Panc1 (cell line): ENCODE results near the gene RBM44. TPM values are rescaled to one million over a fixed set of nuclear protein-coding genes. Genes with fewer than 3 reads are reported as not detected.
A peak's percentile ranks its signal among the peaks of the same experiment; 100 is the strongest.
"Not testable (repeated sequence)": the region's sequence is repeated elsewhere in the genome, so short reads cannot be mapped to it uniquely, and the experiment has no call there.

ENCODE experiments used
- ATAC-seq: fragments of 200-7000 bp; cut with Tn5 transposase; 2 replicates; pipeline ENCODE4 v1.9.1; 2020; ENCODE audit warnings: mild to moderate bottlenecking, moderate library complexity
- BruUV-seq: library from RNA; stranded (reverse); fragments of 400-500 nt; replicated peaks from 2 replicates; lab custom pipeline; 2021; lab: Mats Ljungman, UMichigan
- CTCF ChIA-PET: fragments of 300-600 bp; sonication (Branson Sonifier 250); formaldehyde crosslinking; loops from one replicate; lab custom pipeline; 2022; ENCODE audit warnings: antibody characterized with exemption; lab: Charles Lee
- POLR2A ChIA-PET: fragments of 300-600 bp; sonication (Branson Sonifier 250); formaldehyde crosslinking; loops from one replicate; lab custom pipeline; 2022; ENCODE audit warnings: antibody characterized with exemption; lab: Charles Lee
- DNase-seq: peaks from one replicate; pipeline ENCODE4 v3.0.0-alpha.2; 2010; ENCODE audit warnings: low read depth, low spot score
- H3K27ac ChIP-seq: 2 replicates; pipeline ENCODE4 v1.5.1; 2011; ENCODE audit warnings: mild to moderate bottlenecking, low read length, inconsistent platforms
- H3K27me3 ChIP-seq: fragments of 200-500 bp; sonication (Bioruptor generic); 2 replicates; pipeline ENCODE4 v1.6.0; 2014; ENCODE audit warnings: low read length, inconsistent platforms; ENCODE audit not compliant: control insufficient read depth, insufficient read depth
- H3K36me3 ChIP-seq: fragments of 200-500 bp; sonication (Bioruptor generic); 2 replicates; pipeline ENCODE4 v1.5.1; 2014; ENCODE audit warnings: inconsistent platforms, mild to moderate bottlenecking, low read length, moderate library complexity; ENCODE audit not compliant: control insufficient read depth, insufficient read depth
- H3K4me1 ChIP-seq: 2 replicates; pipeline ENCODE4 v1.5.1; 2011; ENCODE audit warnings: inconsistent platforms, mild to moderate bottlenecking, low read length, moderate library complexity; ENCODE audit not compliant: control insufficient read depth, insufficient read depth
- H3K4me3 ChIP-seq, 2 experiments: 2 replicates each; pipeline ENCODE4 v1.5.1; 2011 to 2012; ENCODE audit warnings: low read depth in 2 of 2, low read length in 2 of 2, mild to moderate bottlenecking in 2 of 2, inconsistent platforms in 1 of 2, moderate library complexity in 1 of 2
- H3K9me3 ChIP-seq: fragments of 200-500 bp; sonication (Bioruptor generic); 2 replicates; pipeline ENCODE4 v1.5.1; 2014; ENCODE audit warnings: low read depth, mild to moderate bottlenecking, inconsistent platforms, low read length, moderate library complexity; ENCODE audit not compliant: control insufficient read depth, insufficient read depth
- CTCF ChIP-seq: fragments of 450-650 bp; IDR thresholded peaks from 2 replicates; pipeline ENCODE4 v1.5.1; 2017; ENCODE audit warnings: mild to moderate bottlenecking
- POLR2AphosphoS5 ChIP-seq: IDR thresholded peaks from 2 replicates; pipeline ENCODE4 v1.6.1; 2012; ENCODE audit warnings: mild to moderate bottlenecking, low read depth, low read length, moderate library complexity
- SIN3A ChIP-seq: IDR thresholded peaks from 2 replicates; pipeline ENCODE4 v1.6.1; 2012; ENCODE audit warnings: low read depth, mild to moderate bottlenecking, low read length, moderate library complexity, borderline replicate concordance; ENCODE audit not compliant: insufficient read depth
- TCF7L2 ChIP-seq: IDR thresholded peaks from 2 replicates; pipeline ENCODE4 v1.6.1; 2011; ENCODE audit warnings: mild to moderate bottlenecking, low read depth, low read length, inconsistent platforms
- in situ Hi-C: cut with HindIII; loops from 2 replicates; pipeline ENCODE4 v1.10.0; 2016; ENCODE audit warnings: low sequenced_read_pairs, low pct_unique_long_range_greater_than_20kb
- intact Hi-C: fragments of 100-400 bp; cut with micrococcal nuclease; formaldehyde crosslinking; loops from one replicate; pipeline ENCODE4 v1.10.0; 2022; ENCODE audit not compliant: unreplicated experiment
- total RNA-seq: library from RNA; stranded (reverse); gene quantifications from one replicate; pipeline ENCODE4 v1.2.1, GENCODE V29; 2021; ENCODE audit not compliant: unreplicated experiment
- TF ChIP-seq, protein P1 (sequence below), 2 experiments: IDR thresholded peaks; 2 replicates each; pipeline ENCODE4 v1.6.1; 2011 to 2012; ENCODE audit warnings: low read depth in 2 of 2, control low read depth in 1 of 2, low read length in 1 of 2, mild to moderate bottlenecking in 1 of 2, moderate library complexity in 1 of 2; ENCODE audit not compliant: insufficient read depth in 1 of 2

The RBM44 gene
- total RNA-seq, 1 experiment from 2014 or later, result 0.90 TPM

DNA sequence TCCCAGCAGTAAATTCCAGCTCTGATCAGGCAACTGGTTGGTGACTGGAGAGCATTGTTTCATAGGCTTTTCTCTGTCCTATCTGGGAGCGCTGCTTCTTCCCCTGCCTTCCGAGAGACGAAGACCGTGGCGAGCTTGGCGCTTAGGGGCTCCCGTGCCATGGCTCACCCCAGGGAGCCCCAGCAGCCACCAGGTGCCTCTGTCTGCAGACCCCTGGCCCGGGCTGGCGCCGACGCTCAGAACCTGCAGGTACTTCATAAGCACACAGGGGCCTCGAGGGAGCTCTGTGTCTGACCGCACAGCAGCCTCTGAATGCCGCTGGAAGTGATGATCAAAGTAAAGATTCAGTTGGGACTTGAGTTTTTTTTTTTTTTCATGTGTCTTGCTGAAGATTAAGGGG lies 19.1 kb upstream of the RBM44 start:
- H3K4me1 ChIP-seq, result no peaks in the 10 kb centered on the region
- DNase-seq (no peak), ATAC-seq (no peak)
- ChIA-PET POLR2A (no interaction called here), CTCF (interaction anchor here (0.7 kb wide), 1 partner anchor 541 kb away, joined by 4 read pairs; no protein-coding TSS in a partner anchor)
- H3K27me3 ChIP-seq, result no peaks in the 10 kb centered on the region
- no peak overlapping the region for H3K27ac ChIP-seq
- TF ChIP-seq TCF7L2 (no peak), SIN3A (no peak), CTCF (no peak), POLR2AphosphoS5 (no peak)
- TF ChIP-seq, protein P1, sequence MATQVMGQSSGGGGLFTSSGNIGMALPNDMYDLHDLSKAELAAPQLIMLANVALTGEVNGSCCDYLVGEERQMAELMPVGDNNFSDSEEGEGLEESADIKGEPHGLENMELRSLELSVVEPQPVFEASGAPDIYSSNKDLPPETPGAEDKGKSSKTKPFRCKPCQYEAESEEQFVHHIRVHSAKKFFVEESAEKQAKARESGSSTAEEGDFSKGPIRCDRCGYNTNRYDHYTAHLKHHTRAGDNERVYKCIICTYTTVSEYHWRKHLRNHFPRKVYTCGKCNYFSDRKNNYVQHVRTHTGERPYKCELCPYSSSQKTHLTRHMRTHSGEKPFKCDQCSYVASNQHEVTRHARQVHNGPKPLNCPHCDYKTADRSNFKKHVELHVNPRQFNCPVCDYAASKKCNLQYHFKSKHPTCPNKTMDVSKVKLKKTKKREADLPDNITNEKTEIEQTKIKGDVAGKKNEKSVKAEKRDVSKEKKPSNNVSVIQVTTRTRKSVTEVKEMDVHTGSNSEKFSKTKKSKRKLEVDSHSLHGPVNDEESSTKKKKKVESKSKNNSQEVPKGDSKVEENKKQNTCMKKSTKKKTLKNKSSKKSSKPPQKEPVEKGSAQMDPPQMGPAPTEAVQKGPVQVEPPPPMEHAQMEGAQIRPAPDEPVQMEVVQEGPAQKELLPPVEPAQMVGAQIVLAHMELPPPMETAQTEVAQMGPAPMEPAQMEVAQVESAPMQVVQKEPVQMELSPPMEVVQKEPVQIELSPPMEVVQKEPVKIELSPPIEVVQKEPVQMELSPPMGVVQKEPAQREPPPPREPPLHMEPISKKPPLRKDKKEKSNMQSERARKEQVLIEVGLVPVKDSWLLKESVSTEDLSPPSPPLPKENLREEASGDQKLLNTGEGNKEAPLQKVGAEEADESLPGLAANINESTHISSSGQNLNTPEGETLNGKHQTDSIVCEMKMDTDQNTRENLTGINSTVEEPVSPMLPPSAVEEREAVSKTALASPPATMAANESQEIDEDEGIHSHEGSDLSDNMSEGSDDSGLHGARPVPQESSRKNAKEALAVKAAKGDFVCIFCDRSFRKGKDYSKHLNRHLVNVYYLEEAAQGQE (IDR thresholded peaks at IDR 0.05; ENCODE audit: insufficient read depth in 1 of 2, low read depth in 2 of 2, low read length in 1 of 2), result no peak
- intact Hi-C loops, result no loop called here
- no TSS peak for BruUV-seq
- H3K4me3 ChIP-seq, result no peak overlapping the region
- in situ Hi-C loops, result no loop called here
- no peaks in the 10 kb centered on the region for H3K9me3 ChIP-seq
- peaks cover 7% of the 10 kb centered on the region for H3K36me3 ChIP-seq

- in situ Hi-C loops, result no loop called here
- Histone ChIP-seq H3K36me3 (peaks cover 7% of the 10 kb centered on the region), H3K4me1 (no peaks in the 10 kb centered on the region; the same call in 1 of the 2 replicates), H3K27ac (no peak overlapping the region), H3K4me3 (no peak overlapping the region), H3K9me3 (peaks cover 12% of the 10 kb centered on the region), H3K27me3 (no peaks in the 10 kb centered on the region)
- ATAC-seq (0 out of 2 replicates have a peak, but pooled peaks have one; percentile 30), DNase-seq (no peak)
- intact Hi-C loops, result no loop called here
- TF ChIP-seq SIN3A (no peak), POLR2AphosphoS5 (no peak), TCF7L2 (no peak), CTCF (no peak)
- TF ChIP-seq, protein P1 (IDR thresholded peaks at IDR 0.05; ENCODE audit: insufficient read depth in 1 of 2, low read depth in 2 of 2, low read length in 1 of 2), result no peak
- BruUV-seq, result no TSS peak
- ChIA-PET POLR2A (no interaction called here), CTCF (interaction anchor here (0.5 kb wide), 2 partner anchors 97 to 714 kb away, joined by 3 read pairs; no protein-coding TSS in a partner anchor)
Measured at GRCh38 chr2:237782181-237782580, 16.4 kb upstream of the RBM44 start.

DNA sequence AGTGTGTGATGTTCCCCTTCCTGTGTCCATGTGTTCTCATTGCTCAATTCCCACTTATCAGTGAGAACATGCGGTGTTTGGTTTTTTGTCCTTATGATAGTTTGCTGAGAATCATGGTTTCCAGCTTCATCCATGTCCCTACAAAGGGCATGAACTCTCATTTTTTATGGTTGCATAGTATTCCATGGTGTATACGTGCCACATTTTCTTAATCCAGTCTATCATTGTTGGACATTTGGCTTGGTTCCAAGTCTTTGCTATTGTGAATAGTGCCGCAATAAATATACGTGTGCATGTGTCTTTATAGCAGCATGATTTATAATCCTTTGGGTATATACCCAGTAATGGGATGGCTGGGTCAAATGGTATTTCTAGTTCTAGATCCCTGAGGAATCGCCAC lies 14.9 kb upstream of the RBM44 start:
- H3K27me3 ChIP-seq, H3K27ac ChIP-seq, intact Hi-C loops, ATAC-seq, POLR2A ChIA-PET, in situ Hi-C loops, H3K4me3 ChIP-seq, CTCF ChIA-PET, DNase-seq, H3K36me3 ChIP-seq, H3K4me1 ChIP-seq, BruUV-seq: not testable (repeated sequence)
- H3K9me3 ChIP-seq, result peaks cover 12% of the 10 kb centered on the region
